ENCODE results near the gene CACNA2D2. TPM values are rescaled to one million over a fixed set of nuclear protein-coding genes. Genes with fewer than 3 reads are reported as not detected.
A peak's percentile ranks its signal among the peaks of the same experiment; 100 is the strongest.

The CACNA2D2 gene
- total RNA-seq, 1 experiment from 2014 or later: not detected

DNA sequence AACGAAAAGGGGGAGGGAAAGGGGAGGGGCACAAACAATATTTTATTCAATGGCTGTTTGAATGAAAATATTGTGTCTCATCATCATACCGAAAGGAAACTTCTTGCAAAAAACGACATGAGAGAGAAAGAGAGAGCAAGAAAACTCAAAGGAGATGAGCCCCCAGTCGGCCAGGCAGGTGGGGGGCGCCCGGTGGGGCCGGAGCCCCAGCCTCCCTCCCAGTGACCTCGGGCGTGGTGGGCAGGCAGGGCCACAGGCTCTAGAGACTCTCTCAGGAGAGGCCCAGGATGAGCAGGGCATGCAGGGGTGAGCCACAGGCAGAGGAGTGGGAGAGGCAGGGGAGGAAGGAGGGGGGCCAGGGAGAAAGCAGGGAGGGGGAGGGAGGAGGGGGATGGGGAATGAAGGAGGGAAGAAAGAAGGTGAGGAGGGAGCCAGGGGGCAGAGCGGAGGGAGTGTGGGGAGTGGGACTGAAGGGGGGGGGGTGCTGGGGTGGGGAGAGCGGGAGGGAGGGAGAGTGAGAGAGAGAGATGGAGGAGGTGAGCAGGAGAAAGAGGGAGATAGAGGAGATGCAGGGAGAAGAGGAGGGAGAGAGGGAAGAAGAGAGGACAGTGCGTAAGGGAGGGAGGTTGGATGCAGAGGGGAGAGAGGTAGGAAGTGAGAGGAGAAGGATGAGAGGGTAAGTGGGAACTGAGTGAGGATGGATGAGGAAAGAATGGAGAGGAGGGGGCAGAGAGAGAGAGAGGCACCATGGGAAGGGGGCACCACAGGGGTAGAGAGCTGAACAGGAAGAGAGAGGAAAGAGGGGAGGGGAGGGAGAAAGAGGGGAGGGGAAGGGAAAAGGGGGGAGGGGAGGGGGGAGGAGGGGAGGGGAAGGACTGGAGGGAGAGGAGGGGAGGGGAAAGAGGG is 130.0 kb downstream of the CACNA2D2 start:
- Histone ChIP-seq H3K4me3 (ENCODE audit: low read length) (no peak overlapping the region), H3K79me2 (ENCODE audit: low read length) (no peaks in the 10 kb centered on the region), H3K27me3 (ENCODE audit: low read length) (no peaks in the 10 kb centered on the region), H3K27ac (ENCODE audit: low read length) (no peak overlapping the region), H3K4me2 (ENCODE audit: low read depth, low read length, poor library complexity, severe bottlenecking) (no peak overlapping the region), H3K9ac (ENCODE audit: low read length) (no peak overlapping the region), H3K4me1 (ENCODE audit: low read length) (no peaks in the 10 kb centered on the region), H4K20me1 (ENCODE audit: insufficient read depth, low read depth, low read length) (no peaks in the 10 kb centered on the region), H3K9me3 (ENCODE audit: low read length) (no peaks in the 10 kb centered on the region), H2AFZ (ENCODE audit: low read length) (no peak overlapping the region), H3K9me2 (replicated peaks; ENCODE audit: insufficient read depth, low read length) (no peaks in the 10 kb centered on the region), H3K36me3 (ENCODE audit: insufficient read depth, low read length) (no peaks in the 10 kb centered on the region)
- no peak for DNase-seq

DNA sequence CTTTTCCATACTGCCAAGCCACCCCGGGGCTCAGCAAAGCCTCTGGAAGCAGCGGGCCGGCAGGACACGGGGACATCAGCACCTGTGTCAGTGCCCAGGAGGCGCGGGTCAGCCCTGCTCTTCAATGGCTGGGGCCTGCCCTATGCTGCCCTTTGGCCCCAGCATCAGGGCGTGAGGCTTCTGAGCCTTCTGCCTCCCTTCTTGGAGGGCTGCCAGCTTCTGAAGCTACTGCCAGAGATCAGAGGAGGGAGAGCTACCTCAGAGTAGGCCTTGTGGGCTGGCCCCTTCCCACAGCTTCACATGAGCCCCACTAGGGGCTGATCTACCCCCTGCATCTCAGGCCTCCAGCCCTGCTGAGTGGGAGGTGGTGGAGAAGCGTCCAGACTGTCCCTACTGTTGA is 131.1 kb downstream of the CACNA2D2 start:
- no peaks in the 10 kb centered on the region for H3K27me3 ChIP-seq (ENCODE audit: low read length)
- H3K4me3 ChIP-seq (ENCODE audit: low read length): no peak overlapping the region
- DNase-seq: no peak
- H3K36me3 ChIP-seq (ENCODE audit: insufficient read depth, low read length): no peaks in the 10 kb centered on the region
- H3K27ac ChIP-seq (ENCODE audit: low read length): no peak overlapping the region
- H4K20me1 ChIP-seq (ENCODE audit: insufficient read depth, low read depth, low read length): no peaks in the 10 kb centered on the region
- H3K9ac ChIP-seq (ENCODE audit: low read length): no peak overlapping the region
- H2AFZ ChIP-seq (ENCODE audit: low read length): no peak overlapping the region
- no peaks in the 10 kb centered on the region for H3K79me2 ChIP-seq (ENCODE audit: low read length)
- no peak overlapping the region for H3K4me2 ChIP-seq (ENCODE audit: low read depth, low read length, poor library complexity, severe bottlenecking)
- no peaks in the 10 kb centered on the region for H3K9me2 ChIP-seq (replicated peaks; ENCODE audit: insufficient read depth, low read length)
- H3K9me3 ChIP-seq (ENCODE audit: low read length): no peaks in the 10 kb centered on the region
- no peaks in the 10 kb centered on the region for H3K4me1 ChIP-seq (ENCODE audit: low read length)

DNA sequence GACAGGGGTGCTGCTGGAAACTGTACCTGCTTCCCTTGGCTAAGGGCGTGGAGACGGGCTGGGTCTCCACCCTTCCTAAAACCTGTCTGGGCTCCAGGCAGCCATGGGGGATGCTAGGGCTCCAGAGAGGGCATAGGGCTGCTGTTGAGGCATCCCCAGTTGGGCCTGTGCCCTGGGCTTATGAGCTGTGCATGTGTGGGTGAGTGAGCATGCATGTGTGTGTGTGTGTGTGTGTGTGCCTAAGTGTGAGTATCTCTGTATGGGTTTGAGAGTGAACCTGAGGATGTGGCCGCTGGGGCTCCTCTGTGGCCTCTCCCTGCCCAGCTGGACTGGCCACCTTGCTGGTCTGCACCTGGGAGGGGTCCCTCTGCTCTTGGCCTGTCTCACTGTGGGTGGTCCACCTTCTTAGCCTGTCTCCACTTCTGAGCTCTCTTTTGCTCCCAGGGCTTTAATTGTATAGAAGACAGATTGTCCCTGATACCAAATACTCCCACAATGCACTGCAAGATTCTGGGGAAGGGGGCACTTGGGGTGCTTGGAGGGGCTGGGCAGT is 132.2 kb downstream of the CACNA2D2 start:
- H4K20me1 ChIP-seq (ENCODE audit: insufficient read depth, low read depth, low read length): no peaks in the 10 kb centered on the region
- no peak overlapping the region for H2AFZ ChIP-seq (ENCODE audit: low read length)
- H3K9me3 ChIP-seq (ENCODE audit: low read length): no peaks in the 10 kb centered on the region
- no peak overlapping the region for H3K27ac ChIP-seq (ENCODE audit: low read length)
- H3K4me3 ChIP-seq (ENCODE audit: low read length): no peak overlapping the region
- no peaks in the 10 kb centered on the region for H3K36me3 ChIP-seq (ENCODE audit: insufficient read depth, low read length)
- no peak overlapping the region for H3K9ac ChIP-seq (ENCODE audit: low read length)
- H3K4me1 ChIP-seq (ENCODE audit: low read length): no peaks in the 10 kb centered on the region
- H3K79me2 ChIP-seq (ENCODE audit: low read length): no peaks in the 10 kb centered on the region
- no peaks in the 10 kb centered on the region for H3K27me3 ChIP-seq (ENCODE audit: low read length)
- H3K4me2 ChIP-seq (ENCODE audit: low read depth, low read length, poor library complexity, severe bottlenecking): no peak overlapping the region
- DNase-seq: no peak
- H3K9me2 ChIP-seq (replicated peaks; ENCODE audit: insufficient read depth, low read length): no peaks in the 10 kb centered on the region

DNA sequence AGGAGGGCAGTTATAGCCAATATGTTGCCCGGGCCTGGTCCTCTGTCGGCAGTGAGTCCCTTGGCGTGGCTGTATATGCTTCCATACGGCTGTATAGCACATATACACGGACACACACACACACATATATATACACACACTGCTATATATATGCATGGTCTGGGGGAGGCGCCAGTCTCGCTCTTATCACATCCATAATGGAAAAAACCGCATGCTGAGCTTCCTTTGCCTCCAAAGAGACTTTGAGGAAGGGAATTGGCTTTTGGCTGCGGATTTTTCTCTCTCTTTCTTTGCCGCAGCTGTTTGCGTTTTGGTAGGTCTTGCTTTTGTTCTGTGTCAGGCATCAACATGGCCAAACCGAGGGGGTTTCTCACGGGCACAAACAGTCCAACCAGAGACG is 132.8 kb downstream of the CACNA2D2 start:
- H4K20me1 ChIP-seq (ENCODE audit: insufficient read depth, low read depth, low read length): no peaks in the 10 kb centered on the region
- no peaks in the 10 kb centered on the region for H3K9me3 ChIP-seq (ENCODE audit: low read length)
- no peaks in the 10 kb centered on the region for H3K27me3 ChIP-seq (ENCODE audit: low read length)
- H2AFZ ChIP-seq (ENCODE audit: low read length): no peak overlapping the region
- no peaks in the 10 kb centered on the region for H3K79me2 ChIP-seq (ENCODE audit: low read length)
- H3K36me3 ChIP-seq (ENCODE audit: insufficient read depth, low read length): no peaks in the 10 kb centered on the region
- peaks cover 1% of the 10 kb centered on the region; the same call in 1 of the 2 replicates for H3K4me1 ChIP-seq (ENCODE audit: low read length)
- no peaks in the 10 kb centered on the region for H3K9me2 ChIP-seq (replicated peaks; ENCODE audit: insufficient read depth, low read length)
- no peak overlapping the region for H3K4me2 ChIP-seq (ENCODE audit: low read depth, low read length, poor library complexity, severe bottlenecking)
- no peak overlapping the region for H3K27ac ChIP-seq (ENCODE audit: low read length)
- DNase-seq: peak; percentile 56
- H3K4me3 ChIP-seq (ENCODE audit: low read length): no peak overlapping the region
- H3K9ac ChIP-seq (ENCODE audit: low read length): no peak overlapping the region

DNA sequence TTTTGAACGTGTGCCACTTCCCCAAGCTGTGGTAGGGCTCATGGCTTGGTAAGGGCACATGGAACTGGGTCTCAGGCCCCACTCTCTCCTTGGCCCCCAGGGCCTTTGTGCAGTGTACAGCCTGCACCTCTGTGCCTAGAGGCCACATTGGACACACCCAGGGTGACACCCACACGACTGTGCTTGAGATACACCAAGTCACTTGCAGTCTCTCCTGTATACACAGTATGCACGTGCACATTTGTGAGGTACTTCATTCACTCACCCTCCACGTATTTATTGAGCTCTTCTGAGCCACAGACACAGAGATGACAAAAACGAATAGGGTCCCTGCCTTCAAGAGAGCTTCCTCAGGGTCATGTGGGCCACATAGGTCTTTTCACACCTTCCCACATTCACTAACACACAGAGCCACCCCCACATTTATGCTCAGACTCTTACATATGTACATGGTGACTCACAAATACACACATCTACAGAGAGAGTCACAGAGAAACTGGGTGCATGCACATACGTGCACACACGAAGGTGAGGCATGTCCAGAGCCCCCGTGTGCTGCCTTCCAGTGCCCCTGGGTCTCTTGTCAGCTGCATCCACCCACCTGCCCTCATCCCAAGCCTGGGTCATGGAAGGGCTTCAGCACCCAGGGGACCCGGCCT is 134.3 kb downstream of the CACNA2D2 start:
- Histone ChIP-seq H3K4me3 (ENCODE audit: low read length) (no peak overlapping the region), H3K9ac (ENCODE audit: low read length) (no peak overlapping the region), H3K9me3 (ENCODE audit: low read length) (no peaks in the 10 kb centered on the region), H3K4me2 (ENCODE audit: low read depth, low read length, poor library complexity, severe bottlenecking) (no peak overlapping the region), H3K4me1 (ENCODE audit: low read length) (peaks cover 5% of the 10 kb centered on the region), H4K20me1 (ENCODE audit: insufficient read depth, low read depth, low read length) (no peaks in the 10 kb centered on the region), H3K79me2 (ENCODE audit: low read length) (no peaks in the 10 kb centered on the region), H3K27ac (ENCODE audit: low read length) (no peak overlapping the region), H3K27me3 (ENCODE audit: low read length) (no peaks in the 10 kb centered on the region), H3K36me3 (ENCODE audit: insufficient read depth, low read length) (no peaks in the 10 kb centered on the region), H3K9me2 (replicated peaks; ENCODE audit: insufficient read depth, low read length) (no peaks in the 10 kb centered on the region), H2AFZ (ENCODE audit: low read length) (no peak overlapping the region)
- DNase-seq: no peak

DNA sequence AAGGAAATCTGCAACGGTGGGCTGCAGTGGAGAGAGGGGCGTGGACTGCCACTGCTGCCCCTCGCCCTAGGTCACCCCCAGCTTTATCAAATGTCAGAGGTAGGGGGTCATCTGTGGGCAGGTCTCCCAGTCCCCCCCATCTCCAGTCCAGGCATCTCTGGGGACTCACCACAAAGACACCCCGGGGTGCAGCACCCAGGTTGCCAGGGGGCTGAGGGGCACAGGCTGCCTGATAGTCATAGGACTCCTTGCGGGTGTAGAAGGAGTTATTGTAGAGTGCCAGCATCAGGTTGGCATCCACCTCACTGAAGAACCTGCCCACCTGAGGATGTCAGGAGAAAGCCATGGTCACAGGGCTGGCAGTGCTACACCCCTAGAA is 137.6 kb downstream of the CACNA2D2 start:
- H4K20me1 ChIP-seq (ENCODE audit: insufficient read depth, low read depth, low read length): no peaks in the 10 kb centered on the region
- H3K9ac ChIP-seq (ENCODE audit: low read length): 0 out of 2 replicates have a peak overlapping the region, but pooled peaks have one; percentile 50
- no peaks in the 10 kb centered on the region for H3K9me2 ChIP-seq (replicated peaks; ENCODE audit: insufficient read depth, low read length)
- H3K27me3 ChIP-seq (ENCODE audit: low read length): no peaks in the 10 kb centered on the region
- H3K4me1 ChIP-seq (ENCODE audit: low read length): peaks cover 5% of the 10 kb centered on the region
- H3K9me3 ChIP-seq (ENCODE audit: low read length): no peaks in the 10 kb centered on the region
- H2AFZ ChIP-seq (ENCODE audit: low read length): no peak overlapping the region
- no peaks in the 10 kb centered on the region for H3K79me2 ChIP-seq (ENCODE audit: low read length)
- no peaks in the 10 kb centered on the region for H3K36me3 ChIP-seq (ENCODE audit: insufficient read depth, low read length)
- no peak overlapping the region for H3K27ac ChIP-seq (ENCODE audit: low read length)
- DNase-seq: no peak
- H3K4me3 ChIP-seq (ENCODE audit: low read length): no peak overlapping the region
- peak overlapping the region; percentile 53 for H3K4me2 ChIP-seq (ENCODE audit: low read depth, low read length, poor library complexity, severe bottlenecking)

DNA sequence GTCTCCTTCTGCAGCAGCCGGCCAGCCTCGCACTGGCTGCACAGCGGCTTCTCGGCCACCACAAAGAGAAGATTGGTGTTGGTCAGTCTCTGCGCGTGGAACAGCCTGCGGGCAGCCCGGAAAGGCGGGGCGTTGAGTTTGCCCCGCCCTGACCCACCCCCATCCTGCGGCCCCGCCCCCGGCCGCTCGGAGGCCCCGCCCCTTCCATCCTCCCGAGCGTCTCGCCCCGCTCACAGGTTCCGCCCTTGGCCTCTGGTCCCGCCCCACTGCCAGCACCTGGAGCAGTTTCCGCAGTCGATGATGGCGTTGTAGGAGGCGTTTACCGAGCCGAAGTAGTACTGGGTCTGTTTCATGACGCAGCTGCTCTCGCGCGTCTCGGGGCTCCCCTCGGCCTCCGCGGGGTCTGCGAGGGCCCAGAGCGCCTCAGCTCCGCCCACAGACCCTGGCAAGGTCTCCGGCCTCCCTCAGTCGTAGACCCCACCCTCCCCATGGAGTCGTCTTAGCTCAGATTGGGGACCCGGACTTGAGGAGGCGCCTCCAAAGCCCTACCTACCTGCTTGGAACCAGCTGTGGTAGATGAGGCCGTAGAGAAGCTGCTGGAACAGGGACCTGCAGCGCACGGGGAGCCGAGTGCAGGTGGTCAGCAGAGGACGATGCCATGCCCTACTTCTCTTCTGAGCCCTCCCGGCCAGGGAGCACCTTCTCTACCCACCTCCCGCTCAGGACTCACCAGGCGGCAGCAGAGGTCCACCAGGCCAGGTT is 138.2 kb downstream of the CACNA2D2 start:
- H3K27me3 ChIP-seq (ENCODE audit: low read length): no peaks in the 10 kb centered on the region
- H3K79me2 ChIP-seq (ENCODE audit: low read length): no peaks in the 10 kb centered on the region
- peak overlapping the region; percentile 50; the same call in 1 of the 2 replicates for H3K9ac ChIP-seq (ENCODE audit: low read length)
- H3K9me3 ChIP-seq (ENCODE audit: low read length): no peaks in the 10 kb centered on the region
- peaks cover 5% of the 10 kb centered on the region for H3K4me1 ChIP-seq (ENCODE audit: low read length)
- H4K20me1 ChIP-seq (ENCODE audit: insufficient read depth, low read depth, low read length): no peaks in the 10 kb centered on the region
- H3K4me3 ChIP-seq (ENCODE audit: low read length): peak overlapping the region; percentile 51; the same call in 1 of the 2 replicates
- no peak overlapping the region; the same call in 1 of the 2 replicates for H2AFZ ChIP-seq (ENCODE audit: low read length)
- no peaks in the 10 kb centered on the region for H3K9me2 ChIP-seq (replicated peaks; ENCODE audit: insufficient read depth, low read length)
- H3K4me2 ChIP-seq (ENCODE audit: low read depth, low read length, poor library complexity, severe bottlenecking): peak overlapping the region; percentile 53
- H3K27ac ChIP-seq (ENCODE audit: low read length): no peak overlapping the region
- no peaks in the 10 kb centered on the region for H3K36me3 ChIP-seq (ENCODE audit: insufficient read depth, low read length)
- DNase-seq: peak; percentile 91

Measured in Karpas-422 (cell line).